ENCODE results near the gene TRIM6. TPM values are rescaled to one million over a fixed set of nuclear protein-coding genes. Genes with fewer than 3 reads are reported as not detected.

Gene TRIM6
- total and polyA plus RNA-seq, 8 donors, result 0.87 to 10.3 (median 1.8) TPM; not detected in 2

DNA sequence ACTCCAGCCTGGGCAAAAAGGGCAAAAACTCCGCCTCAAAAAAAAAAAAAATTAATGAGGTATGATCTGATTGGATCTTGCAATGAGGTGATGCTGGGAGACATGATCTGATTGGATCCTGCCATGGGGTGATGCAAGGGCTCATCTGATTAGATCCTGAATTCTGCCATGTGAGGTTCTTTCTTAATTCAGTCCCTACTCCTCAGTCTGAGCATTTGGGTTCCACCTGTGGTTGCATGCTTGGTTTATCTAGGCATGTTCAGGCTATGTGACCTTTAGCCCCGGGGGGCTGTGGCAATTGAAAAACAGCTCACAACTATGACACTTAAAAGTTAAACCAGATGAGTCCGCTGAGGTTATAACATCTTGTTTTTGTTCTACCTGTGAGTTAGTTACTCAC lies 4.8 kb upstream of the TRIM6 start:
- no peak overlapping the region for H3K27ac ChIP-seq
- H3K4me1 ChIP-seq, result peaks cover 0 to 5% (median under 1%) of the 10 kb centered on the region in 4 donors
- no peaks in the 10 kb centered on the region for H3K27me3 ChIP-seq
- WGBS, 5 donors, result 60 to 90% (median 85%) methylated on average over 3 of the region's 3 CpGs
- DNase-seq, result no peak
- peaks cover 0 to 5% (median 0%) of the 10 kb centered on the region in 4 donors for H3K36me3 ChIP-seq
- TF ChIP-seq POLR2AphosphoS5 (IDR thresholded peaks at IDR 0.05) (no peak), POLR2A (IDR thresholded peaks at IDR 0.05) (no peak), EP300 (IDR thresholded peaks at IDR 0.05) (no peak)
- TF ChIP-seq, protein P1, sequence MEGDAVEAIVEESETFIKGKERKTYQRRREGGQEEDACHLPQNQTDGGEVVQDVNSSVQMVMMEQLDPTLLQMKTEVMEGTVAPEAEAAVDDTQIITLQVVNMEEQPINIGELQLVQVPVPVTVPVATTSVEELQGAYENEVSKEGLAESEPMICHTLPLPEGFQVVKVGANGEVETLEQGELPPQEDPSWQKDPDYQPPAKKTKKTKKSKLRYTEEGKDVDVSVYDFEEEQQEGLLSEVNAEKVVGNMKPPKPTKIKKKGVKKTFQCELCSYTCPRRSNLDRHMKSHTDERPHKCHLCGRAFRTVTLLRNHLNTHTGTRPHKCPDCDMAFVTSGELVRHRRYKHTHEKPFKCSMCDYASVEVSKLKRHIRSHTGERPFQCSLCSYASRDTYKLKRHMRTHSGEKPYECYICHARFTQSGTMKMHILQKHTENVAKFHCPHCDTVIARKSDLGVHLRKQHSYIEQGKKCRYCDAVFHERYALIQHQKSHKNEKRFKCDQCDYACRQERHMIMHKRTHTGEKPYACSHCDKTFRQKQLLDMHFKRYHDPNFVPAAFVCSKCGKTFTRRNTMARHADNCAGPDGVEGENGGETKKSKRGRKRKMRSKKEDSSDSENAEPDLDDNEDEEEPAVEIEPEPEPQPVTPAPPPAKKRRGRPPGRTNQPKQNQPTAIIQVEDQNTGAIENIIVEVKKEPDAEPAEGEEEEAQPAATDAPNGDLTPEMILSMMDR (IDR thresholded peaks at IDR 0.05), result no peak
- intact Hi-C loops (cut with DNase I; ENCODE audit: low total_unique reads), result no loop called here
- no peaks in the 10 kb centered on the region for H3K9me3 ChIP-seq
- H3K4me3 ChIP-seq, result no peak overlapping the region

DNA sequence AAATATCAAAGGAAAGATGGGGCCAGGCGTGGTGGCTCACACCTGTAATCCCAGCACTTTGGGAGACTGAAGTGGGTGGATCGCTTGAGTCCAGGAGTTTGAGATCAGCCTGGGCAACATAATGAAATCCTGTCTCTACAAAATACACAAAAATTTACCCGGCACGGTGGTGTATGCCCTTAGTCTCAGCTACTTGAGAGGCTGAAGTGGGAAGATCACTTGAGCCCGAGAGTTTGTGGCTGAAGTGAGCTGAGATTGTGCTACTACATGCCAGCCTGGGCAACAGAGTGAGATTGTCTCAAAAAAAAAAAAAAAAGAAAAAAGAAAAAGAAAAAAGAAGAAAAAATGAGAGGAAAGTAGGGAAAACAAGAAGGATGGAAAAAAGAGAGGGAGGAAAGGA lies 3.8 kb upstream of the TRIM6 start:
- H3K4me3 ChIP-seq, result no peak overlapping the region
- no peak overlapping the region for H3K27ac ChIP-seq
- WGBS, 5 donors, result 82 to 91% (median 83%) methylated on average over 5 of the region's 5 CpGs
- peaks cover 5 to 15% (median 7%) of the 10 kb centered on the region in 4 donors for H3K4me1 ChIP-seq
- TF ChIP-seq POLR2AphosphoS5 (IDR thresholded peaks at IDR 0.05), result no peak
- TF ChIP-seq POLR2A (IDR thresholded peaks at IDR 0.05), result no peak
- TF ChIP-seq EP300 (IDR thresholded peaks at IDR 0.05), result no peak
- TF ChIP-seq, protein P1 (IDR thresholded peaks at IDR 0.05), result no peak
- H3K9me3 ChIP-seq, result no peaks in the 10 kb centered on the region
- no peaks in the 10 kb centered on the region for H3K27me3 ChIP-seq
- peaks cover 0 to 5% (median 0%) of the 10 kb centered on the region in 4 donors for H3K36me3 ChIP-seq
- intact Hi-C loops (cut with DNase I; ENCODE audit: low total_unique reads), result no loop called here
- DNase-seq, result no peak

DNA sequence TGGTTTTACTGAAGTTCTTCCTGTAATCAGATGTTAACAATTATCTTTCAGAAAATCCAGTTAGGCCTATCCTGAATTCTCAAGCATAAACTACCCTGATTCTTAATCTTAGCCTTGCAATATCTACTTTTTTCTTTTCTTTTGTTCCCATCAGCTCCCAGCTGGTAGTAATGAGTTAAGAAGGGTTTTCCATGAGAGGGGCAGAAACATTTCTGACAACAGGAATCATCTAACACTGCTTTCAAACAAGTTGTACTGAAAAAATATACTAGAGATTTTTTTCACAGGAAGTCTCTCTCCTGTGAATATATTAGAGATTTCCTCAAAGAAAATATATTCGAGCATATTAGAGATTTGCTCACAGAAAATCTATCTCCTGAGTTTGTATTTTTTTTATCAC lies 3.3 kb upstream of the TRIM6 start:
- intact Hi-C loops (cut with DNase I; ENCODE audit: low total_unique reads), result no loop called here
- H3K27ac ChIP-seq, result no peak overlapping the region

DNA sequence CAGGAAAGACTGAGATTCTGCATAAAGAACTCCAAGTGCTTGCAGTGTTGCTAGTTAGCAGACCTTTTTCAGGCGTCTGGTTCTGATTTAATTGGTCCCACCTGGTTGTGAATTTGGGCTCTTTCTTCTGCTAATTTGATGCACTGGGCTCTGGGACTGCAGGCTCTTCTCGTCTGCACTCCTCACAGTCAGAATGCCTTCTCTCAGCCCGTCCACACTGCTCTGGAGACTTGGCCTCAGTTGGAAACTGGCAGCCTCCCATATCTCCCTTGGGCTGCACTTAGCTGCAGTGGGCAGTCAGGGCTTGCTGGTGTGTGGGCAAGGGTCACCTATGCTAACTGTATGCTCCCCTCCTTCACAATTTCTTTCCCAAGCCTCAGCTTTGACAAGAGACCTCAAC lies 1.5 kb downstream of the TRIM6 start:
- 46 to 60% (median 50%) methylated on average over 3 of the region's 3 CpGs for WGBS, 5 donors
- TF ChIP-seq POLR2AphosphoS5 (IDR thresholded peaks at IDR 0.05) (no peak), POLR2A (IDR thresholded peaks at IDR 0.05) (no peak), EP300 (IDR thresholded peaks at IDR 0.05) (no peak)
- TF ChIP-seq, protein P1 (IDR thresholded peaks at IDR 0.05), result no peak
- Histone ChIP-seq H3K9me3 (no peaks in the 10 kb centered on the region), H3K27me3 (no peaks in the 10 kb centered on the region), H3K36me3 (no peaks in the 10 kb centered on the region), H3K4me3 (no peak overlapping the region), H3K4me1 (peaks cover 5 to 29% (median 21%) of the 10 kb centered on the region in 4 donors), H3K27ac (no peak overlapping the region)
- DNase-seq, result no peak
- intact Hi-C loops (cut with DNase I; ENCODE audit: low total_unique reads), result no loop called here

More for the DNA sequence above, 3.3 kb upstream of the TRIM6 start:
- no peak for DNase-seq
- Histone ChIP-seq H3K4me3 (no peak overlapping the region), H3K27me3 (no peaks in the 10 kb centered on the region), H3K4me1 (peaks cover 5 to 19% (median 9%) of the 10 kb centered on the region in 4 donors), H3K36me3 (peaks cover 0 to 5% (median 0%) of the 10 kb centered on the region in 4 donors), H3K9me3 (no peaks in the 10 kb centered on the region)
- TF ChIP-seq POLR2A (IDR thresholded peaks at IDR 0.05) (no peak), EP300 (IDR thresholded peaks at IDR 0.05) (no peak), POLR2AphosphoS5 (IDR thresholded peaks at IDR 0.05) (no peak)
- TF ChIP-seq, protein P1 (IDR thresholded peaks at IDR 0.05), result no peak
- 20 to 36% (median 26%) methylated on average over 1 of the region's 1 CpG for WGBS, 5 donors

Measured in stomach (tissue), 9 donors.